DND-41 (cell line): ENCODE data around the gene ZNF205.

Experiments used
- EZH2 ChIP-seq: IDR thresholded peaks from 3 replicates; pipeline ENCODE4 v1.6.1; 2012; ENCODE audit warnings: borderline replicate concordance, low read depth, mild to moderate bottlenecking, moderate library complexity, low read length, inconsistent platforms; ENCODE audit not compliant: severe bottlenecking
- TF ChIP-seq, protein P1 (sequence below): IDR thresholded peaks from 2 replicates; pipeline ENCODE4 v1.5.1; 2012; ENCODE audit warnings: borderline replicate concordance, low read length, moderate library complexity, mild to moderate bottlenecking; ENCODE audit not compliant: poor library complexity, severe bottlenecking; ENCODE audit errors: extremely low read depth

DNA sequence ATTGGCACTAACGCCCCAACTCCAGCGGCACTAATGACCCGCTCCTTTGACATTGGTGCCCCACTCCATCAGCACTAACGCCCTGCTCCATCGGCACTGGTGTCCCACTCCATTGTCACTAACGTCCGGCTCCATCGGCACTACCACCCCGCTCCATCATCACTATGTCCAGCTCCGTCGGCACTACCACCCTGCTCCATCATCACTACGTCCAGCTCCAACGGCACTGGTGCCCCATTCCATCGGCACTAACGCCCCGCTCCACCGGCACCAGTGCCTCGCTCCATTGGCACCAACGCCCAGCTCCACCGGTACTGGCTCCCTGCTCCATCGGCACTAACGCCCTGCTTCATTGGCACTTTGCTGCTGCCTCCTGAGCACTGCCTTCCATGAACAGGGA, 29.9 kb downstream of the ZNF205 start:
- TF ChIP-seq, protein P1, sequence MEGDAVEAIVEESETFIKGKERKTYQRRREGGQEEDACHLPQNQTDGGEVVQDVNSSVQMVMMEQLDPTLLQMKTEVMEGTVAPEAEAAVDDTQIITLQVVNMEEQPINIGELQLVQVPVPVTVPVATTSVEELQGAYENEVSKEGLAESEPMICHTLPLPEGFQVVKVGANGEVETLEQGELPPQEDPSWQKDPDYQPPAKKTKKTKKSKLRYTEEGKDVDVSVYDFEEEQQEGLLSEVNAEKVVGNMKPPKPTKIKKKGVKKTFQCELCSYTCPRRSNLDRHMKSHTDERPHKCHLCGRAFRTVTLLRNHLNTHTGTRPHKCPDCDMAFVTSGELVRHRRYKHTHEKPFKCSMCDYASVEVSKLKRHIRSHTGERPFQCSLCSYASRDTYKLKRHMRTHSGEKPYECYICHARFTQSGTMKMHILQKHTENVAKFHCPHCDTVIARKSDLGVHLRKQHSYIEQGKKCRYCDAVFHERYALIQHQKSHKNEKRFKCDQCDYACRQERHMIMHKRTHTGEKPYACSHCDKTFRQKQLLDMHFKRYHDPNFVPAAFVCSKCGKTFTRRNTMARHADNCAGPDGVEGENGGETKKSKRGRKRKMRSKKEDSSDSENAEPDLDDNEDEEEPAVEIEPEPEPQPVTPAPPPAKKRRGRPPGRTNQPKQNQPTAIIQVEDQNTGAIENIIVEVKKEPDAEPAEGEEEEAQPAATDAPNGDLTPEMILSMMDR: no peak
- TF ChIP-seq EZH2: no peak
